ENCODE measurements around the gene DNHD1. TPM values are rescaled to one million over a fixed set of nuclear protein-coding genes. Genes with fewer than 3 reads are reported as not detected.
A peak's percentile ranks its signal among the peaks of the same experiment; 100 is the strongest.

Gene DNHD1
- total RNA-seq, 1 donor from 2014 or later, result 20.0 TPM

DNA sequence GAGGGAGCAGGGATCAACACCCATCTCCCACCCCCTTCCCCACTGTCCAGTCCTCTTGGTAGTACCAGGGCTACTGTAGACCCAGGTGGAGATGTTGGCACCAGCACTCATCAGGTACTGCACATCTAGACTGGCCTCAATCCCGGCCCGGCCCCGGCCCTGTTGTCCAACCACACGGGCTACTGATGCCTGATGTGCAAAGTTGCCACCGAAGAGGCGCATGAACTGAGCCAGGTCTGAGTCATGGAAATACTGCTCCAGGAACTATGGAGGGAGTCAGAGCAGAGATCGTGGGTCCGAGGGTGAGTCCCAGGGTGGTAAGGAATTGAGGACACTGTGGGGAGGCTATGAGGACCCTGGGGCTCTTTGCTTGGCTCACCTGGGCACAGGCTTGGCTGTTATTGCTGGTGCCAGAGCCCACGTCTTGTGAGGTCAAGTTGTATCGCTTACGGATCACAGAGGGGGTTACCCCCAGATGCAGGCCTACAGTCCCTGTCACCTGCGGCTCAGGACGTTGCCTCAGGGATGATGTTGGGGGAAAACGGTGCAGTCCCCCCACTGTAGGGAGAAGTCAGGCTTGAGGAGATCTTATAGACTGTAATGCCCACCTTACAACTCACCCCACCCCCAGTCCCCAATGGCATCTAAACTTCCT, 119.6 kb downstream of the DNHD1 start:
- Mint-ChIP-seq H3K9me3 (no peaks in the 10 kb centered on the region), H3K27me3 (ENCODE audit: insufficient read depth) (no peaks in the 10 kb centered on the region), H3K27ac (peak overlapping the region; percentile 54), H3K36me3 (ENCODE audit: low read depth) (peaks cover 10% of the 10 kb centered on the region), H3K4me3 (peak overlapping the region; percentile 43), H3K4me1 (ENCODE audit: low read depth) (no peaks in the 10 kb centered on the region)
- intact Hi-C loops (cut with micrococcal nuclease), result loop anchor here (10.0 kb wide), 1 partner anchor 932 kb away; the partner anchor contains the start of genes TRIM22 and TRIM5
- DNase-seq (ENCODE audit: low spot score), result no peak

DNA sequence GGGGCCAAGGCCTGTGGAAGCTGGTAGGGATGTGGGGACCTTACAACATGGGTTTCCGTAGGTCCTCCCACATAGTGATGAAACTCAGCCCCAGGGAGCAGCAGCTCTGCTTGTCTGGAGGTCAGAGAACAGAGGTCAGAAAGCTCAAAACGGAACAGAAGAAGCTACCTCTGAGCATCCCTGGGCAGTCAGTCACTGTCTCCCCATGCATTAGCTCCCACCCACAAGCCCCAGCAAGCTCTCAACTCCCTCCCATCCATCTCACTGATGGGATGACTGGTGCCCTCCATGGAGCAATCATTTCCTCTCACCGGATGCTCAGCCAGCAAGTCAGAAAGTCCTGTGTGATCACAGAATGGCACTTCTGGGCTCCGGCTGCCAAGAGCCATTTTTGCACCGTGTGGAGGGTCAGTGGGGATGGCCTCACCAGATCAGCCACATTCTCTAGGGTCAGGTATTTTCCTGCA, 120.3 kb downstream of the DNHD1 start:
- no peak for DNase-seq (ENCODE audit: low spot score)
- no peaks in the 10 kb centered on the region for H3K9me3 Mint-ChIP-seq
- intact Hi-C loops (cut with micrococcal nuclease), result loop anchor here (10.0 kb wide), 1 partner anchor 933 kb away; the partner anchor contains the start of genes TRIM22 and TRIM5
- no peaks in the 10 kb centered on the region for H3K4me1 Mint-ChIP-seq (ENCODE audit: low read depth)
- no peaks in the 10 kb centered on the region for H3K27me3 Mint-ChIP-seq (ENCODE audit: insufficient read depth)
- no peak overlapping the region for H3K4me3 Mint-ChIP-seq
- H3K27ac Mint-ChIP-seq, result peak overlapping the region; percentile 35
- peaks cover 10% of the 10 kb centered on the region for H3K36me3 Mint-ChIP-seq (ENCODE audit: low read depth)

DNA sequence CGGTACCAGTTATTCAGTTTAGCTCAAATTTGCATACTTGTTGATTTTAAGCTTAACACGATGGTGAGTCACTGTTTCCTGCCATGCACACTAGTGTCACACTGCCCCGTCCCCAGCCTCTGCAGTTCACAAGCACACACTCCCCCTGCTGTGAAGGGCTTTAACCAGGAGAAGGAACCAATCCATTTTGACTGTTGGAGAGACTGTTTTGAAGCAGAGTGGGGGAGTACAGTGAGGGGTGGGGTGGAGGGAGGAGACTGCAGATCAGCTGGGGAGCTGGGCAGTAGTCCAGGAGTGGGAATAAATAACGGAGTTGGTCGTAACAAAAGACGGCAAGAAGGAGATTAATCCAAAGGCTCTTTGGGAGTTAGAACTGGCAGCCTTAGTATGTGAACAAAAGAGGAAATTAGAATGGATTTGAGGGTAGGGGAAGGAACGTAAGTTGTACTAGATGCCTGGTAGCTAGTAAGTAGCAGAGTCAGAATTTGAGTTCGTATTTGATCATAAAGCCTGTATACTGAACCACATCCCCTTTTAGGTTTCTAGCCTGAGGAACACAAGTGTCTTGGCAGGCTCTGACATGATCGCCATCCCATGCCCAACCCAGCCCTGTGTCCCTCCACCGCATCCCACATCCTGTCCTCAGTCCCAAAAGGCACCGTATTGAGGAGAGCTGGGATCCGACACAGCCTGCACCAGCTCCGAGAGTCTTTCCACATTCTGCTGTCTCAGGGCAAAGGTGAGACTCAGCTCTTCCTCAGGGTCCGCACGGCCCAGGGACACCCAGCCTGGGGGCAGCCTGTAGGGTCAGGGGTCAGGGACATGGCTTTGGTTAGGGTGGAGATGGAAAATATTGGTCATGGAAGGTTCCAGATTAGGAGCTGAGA, 121.3 kb downstream of the DNHD1 start:
- H3K9me3 Mint-ChIP-seq, result no peaks in the 10 kb centered on the region
- DNase-seq (ENCODE audit: low spot score), result peak; percentile 37
- H3K4me1 Mint-ChIP-seq (ENCODE audit: low read depth), result no peaks in the 10 kb centered on the region
- intact Hi-C loops (cut with micrococcal nuclease), result loop anchor here (1.0 to 10.0 kb wide), 9 partner anchors 7 to 934 kb away; partner anchors contain the start of genes FHIP1B, ILK, MRPL17 and RRP8
- H3K4me3 Mint-ChIP-seq, result no peak overlapping the region
- H3K27ac Mint-ChIP-seq, result no peak overlapping the region
- peaks cover 10% of the 10 kb centered on the region for H3K36me3 Mint-ChIP-seq (ENCODE audit: low read depth)
- H3K27me3 Mint-ChIP-seq (ENCODE audit: insufficient read depth), result no peaks in the 10 kb centered on the region

DNA sequence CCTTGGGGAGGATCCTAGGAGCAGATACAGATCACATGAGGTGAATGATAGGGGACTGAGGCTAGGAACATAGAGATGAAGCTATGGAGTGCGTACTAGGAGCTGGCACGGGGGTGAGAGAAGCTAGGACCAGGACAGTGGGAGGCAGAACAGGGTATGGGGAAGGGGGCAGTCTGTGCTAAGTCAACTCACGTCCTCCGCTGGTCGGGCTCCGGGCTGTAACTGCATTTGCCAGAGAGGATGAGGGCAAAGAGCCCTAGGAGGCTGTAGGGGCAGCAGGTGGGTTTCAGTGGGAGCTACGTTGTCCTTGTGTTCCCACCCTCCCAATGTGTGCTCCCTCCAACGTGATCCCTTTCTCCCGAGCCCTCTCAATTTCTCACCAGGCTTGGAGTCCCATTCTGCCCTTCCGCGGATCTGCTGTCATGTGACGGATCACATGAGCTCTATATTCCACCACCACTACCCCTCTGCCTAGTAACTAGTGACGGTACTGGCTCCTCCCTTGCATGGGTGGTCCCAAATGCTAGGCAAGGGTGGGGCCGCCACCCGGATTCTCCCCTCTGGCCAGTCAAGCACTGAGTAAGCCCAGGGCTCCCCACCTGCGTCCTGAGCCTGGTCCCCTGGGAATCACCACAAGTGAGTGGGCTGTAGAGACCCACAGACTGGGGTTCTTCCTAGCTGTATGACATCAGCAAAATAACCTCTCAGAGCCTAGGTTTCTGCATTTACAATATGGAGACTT, 122.1 kb downstream of the DNHD1 start, which contains the start of gene TPP1:
TPP1 (minus strand) TSS at position 419 of the 742 bp plus-strand sequence; CDS start at position 397, 22 bp downstream.
- H3K4me1 Mint-ChIP-seq (ENCODE audit: low read depth), result no peaks in the 10 kb centered on the region
- H3K4me3 Mint-ChIP-seq, result no peak within 1 kb of the TSS
- intact Hi-C loops (cut with micrococcal nuclease), result loop anchor here (1.0 to 10.0 kb wide), 9 partner anchors 8 to 934 kb away; partner anchors contain the start of genes FHIP1B, ILK, MRPL17 and RRP8
- peak; percentile 89 for DNase-seq (ENCODE audit: low spot score)
- peaks cover 10% of the 10 kb centered on the region for H3K36me3 Mint-ChIP-seq (ENCODE audit: low read depth)
- H3K27ac Mint-ChIP-seq, result no peak within 1 kb of the TSS
- H3K9me3 Mint-ChIP-seq, result no peaks in the 10 kb centered on the region
- no peaks in the 10 kb centered on the region for H3K27me3 Mint-ChIP-seq (ENCODE audit: insufficient read depth)

DNA sequence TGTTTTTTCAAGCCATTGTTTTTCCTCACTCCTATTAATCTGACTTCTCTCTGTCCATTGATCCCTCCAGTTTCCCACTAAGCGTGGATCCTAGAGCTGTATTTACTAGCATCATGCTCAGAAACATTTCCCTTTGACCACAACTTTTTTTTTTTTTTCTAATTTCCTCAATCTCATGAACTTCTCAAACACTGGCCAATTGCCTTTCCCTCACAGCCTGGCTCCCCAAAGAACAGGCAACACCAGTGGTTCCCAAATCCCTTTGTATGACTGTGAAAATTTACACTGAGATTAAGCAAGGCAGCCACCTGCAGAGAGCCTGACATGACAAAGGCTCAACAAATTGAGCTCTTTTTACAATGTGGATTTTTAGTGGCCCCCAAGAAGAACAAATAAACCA, 123.6 kb downstream of the DNHD1 start:
- no peaks in the 10 kb centered on the region for H3K9me3 Mint-ChIP-seq
- peaks cover 4% of the 10 kb centered on the region for H3K36me3 Mint-ChIP-seq (ENCODE audit: low read depth)
- no peak overlapping the region for H3K4me3 Mint-ChIP-seq
- H3K4me1 Mint-ChIP-seq (ENCODE audit: low read depth), result no peaks in the 10 kb centered on the region
- no peak overlapping the region for H3K27ac Mint-ChIP-seq
- H3K27me3 Mint-ChIP-seq (ENCODE audit: insufficient read depth), result no peaks in the 10 kb centered on the region
- no peak for DNase-seq (ENCODE audit: low spot score)
- intact Hi-C loops (cut with micrococcal nuclease), result no loop called here

Other genes starting within 250 kb of the DNHD1 start
- gene CCKBR, start 237.4 kb upstream of the DNHD1 start, total RNA-seq, result not detected in 2 replicates
- 16.5 and 17.2 TPM in 2 replicates for gene CAVIN3, start 176.8 kb upstream of the DNHD1 start, total RNA-seq
- 8.5 and 9.4 TPM in 2 replicates for gene SMPD1, start 106.8 kb upstream of the DNHD1 start, total RNA-seq
- 16.5 and 16.8 TPM in 2 replicates for gene APBB1, start 78.2 kb upstream of the DNHD1 start, total RNA-seq
- gene HPX, start 56.3 kb upstream of the DNHD1 start, total RNA-seq, result 1.2 TPM in 1 of 2 replicates, not detected in the other
- gene TRIM3, start 23.3 kb upstream of the DNHD1 start, total RNA-seq, result 2.4 and 3.1 TPM in 2 replicates
- 51.5 and 53.8 TPM in 2 replicates for gene ARFIP2, start 15.9 kb upstream of the DNHD1 start, total RNA-seq
- gene TIMM10B, start 15.8 kb upstream of the DNHD1 start, total RNA-seq, result 38.8 and 42.7 TPM in 2 replicates
- 38.8 and 40.5 TPM in 2 replicates for gene RRP8, start 106.3 kb downstream of the DNHD1 start, total RNA-seq
- 90.1 and 97.5 TPM in 2 replicates for gene ILK, start 106.5 kb downstream of the DNHD1 start, total RNA-seq
- 155 and 166 TPM in 2 replicates for gene TAF10, start 114.9 kb downstream of the DNHD1 start, total RNA-seq
- 38.4 and 40.3 TPM in 2 replicates for gene TPP1, start 122.1 kb downstream of the DNHD1 start, total RNA-seq
- gene DCHS1, start 158.5 kb downstream of the DNHD1 start, total RNA-seq, result 0.24 and 0.39 TPM in 2 replicates
- 121 and 132 TPM in 2 replicates for gene MRPL17, start 186.1 kb downstream of the DNHD1 start, total RNA-seq

All from activated T-helper 1 cell treated with anti-CD3 and anti-CD28 coated beads, Interleukin-12 subunit alpha, Interleukin-12 subunit beta, Interleukin-2, Interleukin-4 antibody, amounts not matched to agents 30 ng/mL and 10 ng/mL and 1 ng/mL, durations not matched to agents 14 hours and 24 hours and 36 hours (primary cell).